Activated T-cell treated with anti-CD3 and anti-CD28 coated beads for 4 hours (primary cell): ENCODE results near the gene ERMP1.

Experiments used
- DNase-seq: peaks from one replicate; pipeline ENCODE4 v3.0.0-alpha.2; 2020

ERMP1 gene

DNA sequence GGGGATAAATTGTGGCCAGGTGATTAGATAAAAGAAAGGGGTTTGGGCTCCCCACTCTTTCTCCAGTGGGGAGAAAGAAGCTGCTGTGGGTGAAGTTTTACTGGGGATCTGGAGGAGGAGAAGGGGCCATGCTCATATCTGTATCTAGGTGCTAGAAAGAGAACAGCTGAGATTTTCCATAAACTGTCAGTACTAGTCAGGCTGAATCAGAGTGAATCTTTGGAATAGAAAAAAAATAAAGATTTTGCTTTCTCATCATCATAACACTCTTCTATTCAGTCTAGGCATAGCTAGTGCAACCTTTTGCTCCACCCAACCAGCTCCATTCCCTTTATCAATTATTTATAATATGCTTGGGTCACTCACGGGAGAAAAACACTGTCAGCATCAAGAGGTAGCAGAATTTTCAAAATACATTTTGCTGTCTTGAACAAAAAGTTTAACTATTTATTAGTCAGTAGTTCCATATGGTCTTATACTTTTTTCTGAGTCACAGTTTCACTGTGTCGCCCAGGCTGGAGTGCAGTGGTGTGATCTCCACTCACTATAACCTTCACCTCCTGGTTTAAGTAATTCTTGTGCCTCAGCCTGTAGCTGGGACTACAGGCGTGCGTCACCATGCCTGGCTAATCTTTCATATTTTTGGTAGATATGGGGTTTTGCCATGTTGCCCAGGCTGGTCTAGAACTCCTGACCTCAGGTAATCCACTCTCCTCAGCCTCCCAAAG is 21.3 kb upstream of the ERMP1 start:
- no peak for DNase-seq

- no peak for DNase-seq
Measured at GRCh38 chr9:5853617-5854016, 20.7 kb upstream of the ERMP1 start.

DNA sequence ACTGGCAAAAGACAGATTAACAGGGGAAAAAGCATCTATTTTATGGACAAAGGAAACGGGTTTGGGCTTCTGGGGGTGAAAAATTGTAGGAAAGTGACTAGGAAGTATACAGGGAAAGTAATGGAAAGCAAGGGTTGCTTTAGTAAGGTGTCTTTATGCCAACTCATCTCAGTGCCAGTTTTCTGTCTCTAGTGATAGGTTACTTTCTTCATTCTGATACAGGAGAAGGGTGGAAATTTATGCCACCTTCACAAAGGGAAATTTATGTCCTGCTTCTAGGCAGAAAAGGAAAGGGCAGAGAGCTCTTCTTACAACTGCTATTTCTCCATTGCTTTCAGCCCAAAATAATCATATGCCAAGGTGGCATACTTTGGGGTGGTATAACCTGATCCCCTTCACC is 20.1 kb upstream of the ERMP1 start:
- no peak for DNase-seq

- no peak for DNase-seq
Measured at GRCh38 chr9:5851445-5851844, 18.5 kb upstream of the ERMP1 start.

DNA sequence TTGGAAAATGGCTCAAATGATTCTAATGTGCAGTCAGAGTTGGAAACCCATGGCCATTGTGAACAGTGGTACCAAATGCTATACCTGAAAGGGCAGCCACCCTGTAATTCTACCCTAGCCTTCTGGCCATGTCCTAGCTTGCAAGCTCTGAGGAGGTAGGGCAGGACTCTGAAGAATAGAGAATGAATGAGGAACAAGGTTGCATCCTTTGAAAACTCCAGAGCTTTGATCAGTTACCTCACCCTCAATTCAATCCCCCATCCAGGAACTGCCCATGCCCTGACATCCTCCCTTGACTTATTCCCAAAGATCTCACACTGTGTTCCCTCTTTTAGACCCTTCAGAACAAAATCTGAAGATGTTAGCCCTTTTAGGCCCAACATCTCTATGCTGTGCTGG is 17.8 kb upstream of the ERMP1 start:
- DNase-seq, result no peak

- no peak for DNase-seq
Measured at GRCh38 chr9:5848372-5848882, 15.5 kb upstream of the ERMP1 start.

DNA sequence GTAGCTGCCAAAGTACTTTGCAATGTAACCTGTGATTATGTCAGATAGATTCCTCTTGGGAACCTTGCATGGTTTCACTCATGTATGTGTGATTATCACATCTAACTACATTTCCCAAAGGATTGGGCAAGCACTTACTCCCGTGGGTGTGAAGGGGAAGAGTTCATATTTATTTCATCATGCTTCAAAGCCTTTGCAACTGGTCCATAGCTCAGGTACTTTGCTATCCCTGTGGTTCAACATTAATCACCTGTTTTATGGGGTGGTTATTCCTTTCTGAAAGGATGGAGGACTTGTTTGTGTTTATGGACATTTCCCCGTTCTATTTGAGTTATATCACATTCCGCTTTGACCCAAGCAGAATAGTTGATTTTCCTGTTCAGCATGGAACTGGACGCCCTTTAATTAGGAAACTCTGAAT is 13.6 kb upstream of the ERMP1 start:
- DNase-seq, result no peak

GRCh38 chr9:5846096-5846495 is 13.2 kb upstream of the ERMP1 start:
- DNase-seq, result no peak

GRCh38 chr9:5845157-5845531 is 12.2 kb upstream of the ERMP1 start:
- DNase-seq, result no peak

DNA sequence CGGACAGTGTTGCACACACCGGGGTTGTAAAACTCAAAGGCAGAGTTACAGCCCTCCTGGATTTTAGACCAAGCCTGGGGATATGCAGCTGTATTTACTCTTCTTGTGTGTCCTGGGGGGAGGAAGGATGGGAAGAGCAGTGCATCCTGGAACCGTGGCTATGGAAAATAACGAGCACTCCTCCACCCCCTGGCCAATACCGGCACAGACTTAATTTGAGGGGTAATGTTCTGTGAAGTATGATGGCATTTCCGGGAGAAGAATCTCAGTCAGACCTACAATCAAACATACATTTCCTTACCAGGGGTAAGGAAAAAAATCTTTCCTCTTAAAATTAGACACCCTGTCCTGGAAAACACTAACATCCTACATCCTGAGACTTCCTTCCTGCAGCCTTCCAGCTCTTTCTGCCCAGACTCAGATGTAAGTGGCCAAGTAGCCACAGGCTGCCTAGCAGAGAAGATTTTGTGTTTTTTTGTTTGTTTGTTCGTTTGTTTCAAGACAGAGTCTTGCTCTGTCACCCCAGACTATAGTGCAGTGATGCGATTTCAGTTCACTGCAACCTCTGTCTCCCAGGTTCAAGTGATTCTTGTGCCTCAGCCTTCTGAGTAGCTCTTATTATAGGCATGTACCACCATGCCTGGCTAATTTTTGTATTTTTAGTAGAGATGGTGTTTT is 11.0 kb upstream of the ERMP1 start:
- no peak for DNase-seq

DNA sequence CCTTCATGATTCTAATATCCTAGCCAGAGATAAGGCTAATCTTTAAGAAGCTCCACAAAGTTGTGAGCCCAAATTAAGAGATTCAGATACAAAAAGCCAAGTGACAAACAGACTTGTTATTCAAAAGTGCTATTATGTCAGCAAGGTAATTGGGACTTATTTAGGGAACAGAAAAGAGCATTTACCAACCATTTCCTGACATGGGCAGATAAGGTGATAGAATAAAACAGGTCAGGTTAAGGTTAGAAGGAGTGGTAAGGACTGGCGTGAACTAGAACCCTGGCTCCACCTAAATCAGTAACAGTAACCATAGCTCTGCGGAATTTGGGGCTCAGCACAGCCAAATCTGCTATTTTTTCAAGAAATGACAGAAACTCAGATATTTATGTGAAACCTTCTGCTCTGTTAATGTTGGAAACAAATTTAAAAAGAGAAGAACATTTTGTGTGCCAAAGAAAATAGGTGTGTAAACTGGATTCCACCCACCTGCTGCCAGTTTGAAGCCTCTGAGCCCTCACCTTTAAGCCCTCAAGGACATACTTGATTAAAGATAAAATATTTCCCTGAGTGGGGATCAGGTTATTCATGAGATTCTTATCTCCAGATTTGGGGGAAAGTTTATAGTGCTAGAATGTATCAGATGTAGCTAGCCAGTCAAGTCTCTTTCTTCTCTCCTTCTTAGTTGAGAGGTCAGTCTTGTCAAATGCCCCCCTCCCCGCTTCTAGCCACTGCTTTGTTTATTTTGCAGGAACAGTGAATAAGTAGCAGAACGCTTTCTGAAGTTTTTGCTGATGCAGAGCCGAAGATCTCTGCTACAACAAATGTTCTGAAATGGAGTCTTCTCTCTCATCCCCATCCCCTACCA is 10.2 kb upstream of the ERMP1 start:
- no peak for DNase-seq

DNA sequence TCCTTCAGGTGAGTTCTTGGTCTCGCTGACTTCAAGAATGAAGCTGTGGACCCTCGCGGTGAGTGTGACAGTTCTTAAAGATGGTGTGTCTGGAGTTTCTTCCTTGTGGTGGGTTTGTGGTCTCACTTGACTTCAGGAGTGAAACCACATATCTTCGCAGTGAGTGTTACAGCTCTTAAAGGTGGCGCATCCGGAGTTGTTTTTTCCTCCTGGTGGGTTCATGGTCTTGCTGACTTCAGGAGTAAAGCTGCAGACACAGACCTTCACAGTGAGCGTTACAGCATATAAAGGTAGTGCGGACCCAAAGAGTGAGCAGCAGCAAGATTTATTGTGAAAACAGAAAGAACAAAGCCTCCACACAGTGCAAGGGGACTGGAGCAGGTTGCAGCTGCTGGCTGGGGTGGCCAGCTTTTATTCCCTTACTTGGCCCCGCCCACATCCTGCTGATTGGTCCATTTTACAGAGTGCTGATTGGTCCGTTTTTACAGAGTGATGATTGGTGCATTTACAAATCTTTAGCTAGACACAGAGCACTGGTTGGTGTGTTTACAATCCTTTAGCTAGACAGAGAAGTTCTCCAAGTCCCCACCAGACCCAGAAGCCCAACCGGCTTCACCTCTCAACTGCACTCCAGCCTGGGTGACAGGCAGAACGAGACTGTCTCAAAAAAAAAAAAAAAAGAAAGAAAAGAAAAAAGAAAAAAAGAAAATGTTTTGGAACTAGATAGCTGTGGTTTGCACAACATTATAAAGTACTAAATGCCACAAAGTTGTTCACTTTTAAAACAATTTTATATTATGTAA is 9.1 kb upstream of the ERMP1 start:
- no peak for DNase-seq

- no peak for DNase-seq
Measured at GRCh38 chr9:5840788-5841187, 7.9 kb upstream of the ERMP1 start.

DNA sequence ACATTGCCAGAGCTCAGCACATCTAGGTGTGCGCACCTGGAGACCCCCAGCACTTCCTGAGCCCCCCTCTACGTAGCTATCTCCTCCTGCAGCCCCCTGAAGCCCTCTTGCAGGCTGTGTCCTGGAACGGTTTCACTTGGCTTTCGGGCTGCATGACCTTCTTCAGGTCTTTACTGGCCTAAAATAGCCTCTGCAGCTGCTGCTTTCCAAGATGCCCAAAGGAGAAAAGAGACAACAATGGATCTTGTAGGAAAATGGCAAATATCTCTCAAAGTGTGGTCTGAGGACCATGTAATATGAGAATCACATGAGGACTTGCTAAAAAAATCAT is 6.6 kb upstream of the ERMP1 start:
- DNase-seq, result no peak

- no peak for DNase-seq
Measured at GRCh38 chr9:5838884-5839571, 6.1 kb upstream of the ERMP1 start.

DNA sequence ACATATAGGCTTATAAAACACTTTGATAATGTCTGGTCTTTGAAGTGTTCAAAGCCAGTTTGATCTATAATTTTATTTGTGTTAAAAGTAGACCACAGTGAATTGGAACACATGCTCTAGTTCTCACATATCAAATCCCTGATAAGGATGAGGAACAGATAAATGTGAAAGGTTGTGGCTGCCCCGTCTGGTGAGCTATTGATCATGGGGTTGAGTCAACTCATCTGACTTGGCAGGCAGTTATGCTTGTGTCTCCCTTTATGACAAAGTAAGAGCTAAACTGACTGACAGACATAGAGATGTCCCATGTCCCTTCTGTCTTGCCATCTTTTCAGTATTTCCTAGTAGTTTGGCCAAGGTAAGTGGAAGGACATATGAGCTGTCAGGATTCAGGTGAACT is 2.9 kb upstream of the ERMP1 start:
- no peak for DNase-seq

DNA sequence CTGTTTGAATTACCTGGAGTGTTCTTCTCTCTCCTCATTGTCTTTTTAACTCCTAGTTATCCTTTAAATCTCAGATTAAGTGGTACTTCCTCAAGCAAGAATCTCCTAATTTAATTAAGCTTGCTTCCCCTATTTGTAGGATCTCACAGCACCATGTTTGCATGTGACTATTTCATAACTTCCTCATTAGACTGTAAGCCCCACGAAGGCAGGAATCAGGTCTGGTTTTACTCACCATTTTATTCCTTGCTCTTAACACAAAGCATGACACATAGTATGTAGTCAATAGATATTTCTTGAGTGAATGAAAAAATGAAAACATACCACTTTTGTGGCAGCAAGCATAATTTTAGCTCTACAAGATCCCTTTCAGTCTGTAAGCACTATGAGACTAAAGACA is 1.3 kb upstream of the ERMP1 start:
- DNase-seq, result no peak

DNA sequence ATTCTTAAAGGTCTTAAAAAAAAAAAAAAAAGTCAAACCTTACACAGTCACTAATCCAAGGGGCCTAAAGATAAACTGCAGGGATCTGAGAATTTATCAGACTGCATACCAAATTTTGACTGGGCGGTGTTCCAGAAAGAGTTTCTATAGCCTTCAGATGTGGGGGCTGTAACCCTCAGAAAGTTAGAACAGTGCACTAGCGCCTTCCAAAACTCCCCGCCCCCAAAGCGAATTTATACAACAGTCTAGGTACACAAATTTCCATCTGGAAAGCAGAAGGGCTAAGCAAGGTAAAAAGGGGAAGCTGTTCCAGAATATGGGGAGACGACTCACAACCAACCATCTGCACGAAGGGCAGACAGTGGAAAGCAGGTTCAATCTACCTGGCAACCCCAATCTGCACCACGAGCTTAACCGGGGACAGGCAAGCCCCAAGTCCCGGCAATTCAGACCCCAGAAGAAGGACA is 813 bp downstream of the ERMP1 start:
- no peak for DNase-seq

DNA sequence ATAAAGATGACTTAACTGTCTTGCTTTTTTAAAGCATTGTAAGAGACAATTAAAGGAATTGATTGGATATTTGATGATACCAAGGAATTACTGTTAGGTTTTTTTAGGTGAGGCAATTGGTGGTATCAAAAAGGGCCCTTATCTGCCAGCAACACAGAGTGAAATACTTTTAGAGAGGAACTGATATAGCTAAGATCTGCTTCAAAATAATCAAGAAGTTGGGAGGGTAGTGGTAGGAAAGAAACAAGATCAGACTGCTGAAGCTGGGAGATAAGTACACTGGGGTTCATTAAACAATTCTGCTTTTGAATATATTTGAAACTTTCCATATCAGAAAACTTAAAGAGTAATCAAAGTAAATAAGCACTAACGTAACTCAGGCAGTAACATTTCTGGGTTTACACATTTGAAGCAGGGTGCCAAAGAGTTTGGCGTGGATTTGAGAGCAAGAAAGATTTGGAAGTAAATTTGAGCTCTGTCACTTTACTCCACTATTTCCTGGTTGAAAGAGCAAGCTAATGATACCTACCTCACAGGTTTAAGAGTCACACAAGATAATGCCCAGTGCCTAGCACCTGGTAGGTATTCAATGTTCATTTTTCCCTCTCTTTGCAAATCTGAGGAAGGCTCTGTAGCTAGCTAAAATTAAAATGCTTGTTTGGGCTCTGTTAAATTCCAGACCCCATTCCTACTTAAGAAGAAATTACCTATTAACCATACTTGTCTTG is 6.9 kb downstream of the ERMP1 start:
- DNase-seq, result no peak

DNA sequence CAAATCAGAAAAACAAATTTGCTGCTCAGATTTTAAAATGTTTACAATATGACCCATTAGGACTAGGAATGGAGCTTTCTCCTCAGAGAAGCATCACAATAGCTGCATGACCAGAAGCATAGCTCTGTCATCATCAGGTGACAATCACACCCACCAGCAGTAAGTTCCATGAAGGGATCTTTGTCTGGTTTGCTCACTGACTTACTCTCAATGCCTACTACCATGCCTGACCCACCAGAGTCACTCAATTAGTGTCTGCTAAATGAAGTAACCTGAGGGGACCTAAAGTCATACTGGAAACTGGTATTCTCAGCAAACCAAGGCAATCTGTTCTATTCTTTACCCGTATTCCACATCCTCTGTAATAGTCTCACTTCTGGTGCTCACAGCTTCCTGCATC is 7.7 kb downstream of the ERMP1 start:
- DNase-seq, result no peak

DNA sequence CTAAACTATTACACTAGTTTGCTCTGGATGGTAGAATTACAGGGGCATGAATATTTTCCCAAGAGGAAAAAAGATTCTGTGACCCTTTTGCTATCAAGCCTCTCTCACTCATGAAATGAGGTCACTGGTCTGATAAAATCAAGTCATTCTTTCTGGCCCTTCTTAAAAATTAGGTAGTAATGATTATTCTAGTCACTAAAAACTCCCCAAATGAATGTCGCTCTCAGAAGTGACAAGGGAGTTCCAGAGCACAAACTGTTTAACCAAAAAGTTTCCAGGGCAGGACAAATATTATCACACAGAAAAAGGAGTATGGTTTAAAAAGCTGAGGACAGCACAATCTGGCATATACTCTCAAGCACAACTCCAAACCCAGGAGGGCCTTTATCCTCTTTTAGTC is 12.5 kb downstream of the ERMP1 start:
- DNase-seq, result no peak

DNA sequence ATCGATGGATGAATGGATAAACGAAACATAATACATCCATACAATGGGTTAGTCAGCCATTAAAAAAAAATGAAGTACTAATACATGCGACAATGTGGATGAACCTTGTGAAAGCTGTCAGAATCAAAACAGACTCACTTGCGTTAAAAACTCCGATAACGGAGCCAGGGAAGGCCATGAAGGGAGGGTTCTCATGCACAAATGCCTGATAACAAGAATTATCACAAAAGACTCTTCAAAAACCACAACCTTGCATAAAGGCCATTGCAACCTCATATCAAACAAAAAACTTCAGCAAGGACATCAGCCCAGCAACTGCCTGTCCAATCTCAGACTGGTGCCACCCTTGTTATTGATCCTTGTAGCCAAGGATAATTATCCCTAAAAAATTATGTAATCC is 13.7 kb downstream of the ERMP1 start:
- no peak for DNase-seq
